ENCODE data around the gene USP43.

- TF ChIP-seq CTCF (IDR thresholded peaks at IDR 0.05) (no peak), EP300 (IDR thresholded peaks at IDR 0.05; ENCODE audit: low read depth) (no peak), POLR2A (IDR thresholded peaks at IDR 0.05) (no peak), POLR2AphosphoS5 (IDR thresholded peaks at IDR 0.05) (no peak)
Observed at GRCh38 chr17:9693755-9694154, 48.4 kb downstream of the USP43 start.

Data from transverse colon (tissue), 4 donors.